Sigmoid colon (tissue), 4 donors: ENCODE measurements around the gene FMN2.

ENCODE experiments used
- EP300 ChIP-seq, 4 donors: sonication (generic); formaldehyde crosslinking; IDR thresholded peaks; one replicate each; pipeline ENCODE4 v1.6.1; 2017; ENCODE audit warnings: antibody characterized with exemption in 4 of 4
- POLR2A ChIP-seq, 2 donors: fragments of 450-650 bp; IDR thresholded peaks; one replicate each; pipeline ENCODE4 v1.6.1; 2016; ENCODE audit warnings: antibody characterized with exemption in 2 of 2, mild to moderate bottlenecking in 2 of 2, moderate library complexity in 2 of 2
- POLR2AphosphoS5 ChIP-seq, 4 donors: sonication (generic); formaldehyde crosslinking; IDR thresholded peaks; one replicate each; pipeline ENCODE4 v1.6.1; 2017; ENCODE audit warnings: antibody characterized with exemption in 4 of 4
- TF ChIP-seq, protein P1 (sequence below), 4 experiments: fragments of 450-650 bp in 3 of 4; fragments of 200-600 bp in 1 of 4; IDR thresholded peaks; one replicate each; pipeline ENCODE4 v1.5.1; 2016 to 2019; ENCODE audit warnings: antibody characterized with exemption in 4 of 4, mild to moderate bottlenecking in 3 of 4, moderate library complexity in 2 of 4

DNA sequence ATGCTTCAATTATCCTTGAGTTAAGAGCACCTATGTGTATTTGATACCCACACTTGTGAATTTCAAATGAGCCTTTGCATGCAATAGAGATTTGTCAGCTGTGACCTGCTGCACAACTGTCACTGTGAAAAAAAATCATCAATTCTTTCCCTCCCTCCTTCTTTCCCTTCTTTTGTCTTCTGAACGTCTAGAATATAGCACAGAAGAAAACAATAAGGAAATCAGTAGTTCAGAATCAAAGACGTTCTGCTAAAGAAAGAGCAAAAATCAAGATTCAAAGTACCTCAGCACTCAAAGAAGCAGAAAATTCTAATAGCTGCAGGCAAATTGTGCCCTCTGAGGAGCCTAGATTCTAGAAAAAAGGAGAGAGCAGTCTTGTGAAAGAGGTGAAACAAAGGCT is 1.7 kb upstream of the FMN2 start:
- TF ChIP-seq, protein P1, sequence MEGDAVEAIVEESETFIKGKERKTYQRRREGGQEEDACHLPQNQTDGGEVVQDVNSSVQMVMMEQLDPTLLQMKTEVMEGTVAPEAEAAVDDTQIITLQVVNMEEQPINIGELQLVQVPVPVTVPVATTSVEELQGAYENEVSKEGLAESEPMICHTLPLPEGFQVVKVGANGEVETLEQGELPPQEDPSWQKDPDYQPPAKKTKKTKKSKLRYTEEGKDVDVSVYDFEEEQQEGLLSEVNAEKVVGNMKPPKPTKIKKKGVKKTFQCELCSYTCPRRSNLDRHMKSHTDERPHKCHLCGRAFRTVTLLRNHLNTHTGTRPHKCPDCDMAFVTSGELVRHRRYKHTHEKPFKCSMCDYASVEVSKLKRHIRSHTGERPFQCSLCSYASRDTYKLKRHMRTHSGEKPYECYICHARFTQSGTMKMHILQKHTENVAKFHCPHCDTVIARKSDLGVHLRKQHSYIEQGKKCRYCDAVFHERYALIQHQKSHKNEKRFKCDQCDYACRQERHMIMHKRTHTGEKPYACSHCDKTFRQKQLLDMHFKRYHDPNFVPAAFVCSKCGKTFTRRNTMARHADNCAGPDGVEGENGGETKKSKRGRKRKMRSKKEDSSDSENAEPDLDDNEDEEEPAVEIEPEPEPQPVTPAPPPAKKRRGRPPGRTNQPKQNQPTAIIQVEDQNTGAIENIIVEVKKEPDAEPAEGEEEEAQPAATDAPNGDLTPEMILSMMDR (IDR thresholded peaks at IDR 0.05), result no peak
- no peak for TF ChIP-seq POLR2AphosphoS5 (IDR thresholded peaks at IDR 0.05)
- no peak for TF ChIP-seq POLR2A (IDR thresholded peaks at IDR 0.05)
- no peak for TF ChIP-seq EP300 (IDR thresholded peaks at IDR 0.05)
